CD4-positive, alpha-beta T cell treated with Interleukin-1 beta for 1 hour (primary cell): ENCODE measurements around the gene SIRT5.

Source experiments
- DNase-seq, 2 donors: peaks; one replicate each; pipeline ENCODE4 v3.0.0-alpha.2; 2020 to 2022

SIRT5 gene

GRCh38 chr6:13554929-13555333 is 19.5 kb upstream of the SIRT5 start:
- no peak for DNase-seq

GRCh38 chr6:13557841-13558240 is 16.6 kb upstream of the SIRT5 start:
- DNase-seq: no peak

- DNase-seq: no peak
These were observed 15.7 kb upstream of the SIRT5 start for GRCh38 chr6:13558718-13559117.

- DNase-seq: no peak
These were observed 15.2 kb upstream of the SIRT5 start for GRCh38 chr6:13559251-13559650.

GRCh38 chr6:13559968-13560650 is 14.3 kb upstream of the SIRT5 start:
- DNase-seq: no peak

GRCh38 chr6:13560651-13561044 is 13.8 kb upstream of the SIRT5 start:
- no peak for DNase-seq

GRCh38 chr6:13561624-13562267 is 12.7 kb upstream of the SIRT5 start:
- DNase-seq: no peak

GRCh38 chr6:13563009-13563408 is 11.4 kb upstream of the SIRT5 start:
- no peak for DNase-seq

- no peak for DNase-seq
These were observed 8.5 kb upstream of the SIRT5 start for GRCh38 chr6:13565921-13566320.

GRCh38 chr6:13566500-13566899 is 7.9 kb upstream of the SIRT5 start:
- DNase-seq: no peak

- no peak for DNase-seq
These were observed 5.4 kb upstream of the SIRT5 start for GRCh38 chr6:13568970-13569369.

GRCh38 chr6:13572240-13572639 is 2.2 kb upstream of the SIRT5 start:
- no peak for DNase-seq

GRCh38 chr6:13572951-13573654 is 1.3 kb upstream of the SIRT5 start:
- no peak for DNase-seq

- peak in 1 of 2 donors; percentile 12 for DNase-seq
These were observed 711 bp upstream of the SIRT5 start for GRCh38 chr6:13573669-13574110.

GRCh38 chr6:13574149-13574570 is 241 bp upstream of the SIRT5 start:
- DNase-seq: peak; percentile 94 to 96

GRCh38 chr6:13575377-13575775 is 975 bp downstream of the SIRT5 start:
- DNase-seq: no peak

GRCh38 chr6:13576017-13576416 is 1.6 kb downstream of the SIRT5 start:
- no peak for DNase-seq

GRCh38 chr6:13577926-13578325 is 3.5 kb downstream of the SIRT5 start:
- no peak for DNase-seq

GRCh38 chr6:13579911-13580310 is 5.5 kb downstream of the SIRT5 start:
- DNase-seq: no peak

- peak in 1 of 2 donors; percentile 4 for DNase-seq
These were observed 7.4 kb downstream of the SIRT5 start for GRCh38 chr6:13581700-13582229.

- no peak for DNase-seq
These were observed 12.5 kb downstream of the SIRT5 start for GRCh38 chr6:13586603-13587542.

- DNase-seq: no peak
These were observed 15.4 kb downstream of the SIRT5 start for GRCh38 chr6:13589801-13590200.
